Activated T-cell treated with anti-CD3 and anti-CD28 coated beads, Interleukin-2, amount 50 U/mL, for 48 hours (primary cell): Measurements from ENCODE around the gene CCDC102B.
"Not testable (repeated sequence)": the region's sequence is repeated elsewhere in the genome, so short reads cannot be mapped to it uniquely, and the experiment has no call there.

ENCODE experiments used
- DNase-seq, 2 experiments: peaks; one replicate each; pipeline ENCODE4 v3.0.0-alpha.2; 2020

The CCDC102B gene

DNA sequence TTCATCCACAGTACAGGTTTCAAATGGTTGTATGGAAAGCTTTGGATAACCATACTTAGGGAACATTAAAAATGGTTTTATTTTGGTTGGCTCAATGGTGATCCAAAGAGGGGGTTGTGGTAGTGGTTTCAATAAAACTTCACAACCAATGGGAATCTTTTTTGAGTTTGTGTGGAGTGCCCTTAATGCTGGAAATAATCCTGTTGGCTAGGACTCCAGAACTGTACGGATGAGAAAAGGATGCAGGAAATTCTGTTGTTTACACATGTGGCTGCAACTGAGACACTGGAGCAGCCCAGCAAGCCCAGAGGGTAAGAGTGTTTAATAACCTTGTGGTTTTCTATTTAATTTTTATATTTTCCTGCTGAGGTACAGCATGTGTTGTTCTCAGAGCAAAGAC, at the start of gene CCDC102B:
Gene CCDC102B (plus strand): TSS at position 210 of the 400 bp plus-strand sequence. CDS start 38,684 bp downstream, outside the sequence.
- DNase-seq = no peak

DNA sequence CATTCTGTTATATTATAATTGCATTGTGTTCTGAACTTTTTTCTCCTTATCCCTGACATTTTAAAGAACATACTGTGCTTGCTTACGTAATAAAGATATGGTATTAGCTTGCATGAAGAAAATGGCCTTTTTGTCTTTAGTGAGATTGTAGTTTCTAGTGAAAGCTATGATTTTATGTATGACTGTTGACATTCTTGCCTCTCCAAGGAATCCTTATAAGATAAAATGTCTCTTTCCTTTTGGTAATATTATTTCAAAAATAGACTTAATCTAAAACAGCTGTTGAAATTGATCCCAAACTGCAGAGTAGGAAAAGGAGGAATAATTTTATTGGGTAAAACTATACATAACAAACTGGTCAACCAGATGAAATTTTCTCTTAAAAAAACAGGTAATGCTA, 40.8 kb upstream of the CCDC102B start:
- no peak for DNase-seq

DNA sequence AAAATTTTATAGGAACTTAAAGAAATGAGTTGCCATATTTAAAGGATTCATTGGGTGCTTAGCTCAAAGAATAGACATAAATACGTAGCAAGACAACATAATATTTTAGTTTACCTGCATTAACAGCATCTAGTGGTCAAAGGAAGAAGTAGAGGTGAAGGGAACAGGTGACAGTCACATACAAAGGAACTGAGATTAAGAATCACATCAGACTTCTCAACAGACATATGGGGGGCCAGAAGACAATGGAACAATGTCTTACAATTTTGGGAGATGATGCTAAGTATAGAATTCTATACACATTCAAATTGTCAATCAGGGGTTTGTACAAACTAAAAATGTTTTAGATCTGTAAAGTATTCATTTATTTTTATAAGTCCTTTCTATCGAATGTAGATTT, 38.6 kb upstream of the CCDC102B start:
- DNase-seq = no peak

DNA sequence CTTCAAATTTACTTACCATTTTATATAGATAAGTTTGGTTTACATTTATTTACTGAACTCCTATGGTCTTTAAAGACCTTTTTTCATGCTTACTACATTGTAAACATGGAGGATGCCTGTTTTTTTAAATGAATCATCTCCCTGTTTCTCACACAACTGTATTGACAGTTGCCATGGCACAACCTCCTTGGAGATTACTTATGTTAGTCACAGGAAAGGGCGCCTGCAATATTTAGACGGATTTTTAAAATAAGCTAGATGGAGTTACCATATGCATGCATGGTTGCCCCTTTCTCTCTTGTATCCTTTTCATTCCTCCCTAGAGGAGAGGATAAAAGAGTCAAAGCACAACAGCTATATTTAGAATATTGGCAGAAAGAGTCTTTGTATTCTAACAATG, 34.8 kb upstream of the CCDC102B start:
- DNase-seq = no peak

DNA sequence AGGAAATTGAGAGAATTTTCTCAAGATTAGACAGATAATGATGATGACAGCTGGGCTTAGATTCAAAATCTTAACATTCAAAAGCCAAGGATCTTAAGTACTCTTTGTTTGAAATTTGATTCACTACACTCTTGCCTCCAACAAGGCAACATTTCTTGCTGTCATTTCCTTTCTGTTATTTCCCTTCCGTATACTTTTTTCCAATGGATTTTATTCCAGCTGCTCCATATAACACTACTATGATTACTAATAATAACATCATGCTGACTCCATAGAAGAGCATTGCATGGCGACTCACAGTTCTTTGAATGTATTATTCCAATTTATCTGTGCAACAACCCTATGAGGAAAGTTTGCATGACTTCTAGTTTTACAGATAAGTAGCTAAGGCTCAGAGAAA, 33.9 kb upstream of the CCDC102B start:
- no peak for DNase-seq

DNA sequence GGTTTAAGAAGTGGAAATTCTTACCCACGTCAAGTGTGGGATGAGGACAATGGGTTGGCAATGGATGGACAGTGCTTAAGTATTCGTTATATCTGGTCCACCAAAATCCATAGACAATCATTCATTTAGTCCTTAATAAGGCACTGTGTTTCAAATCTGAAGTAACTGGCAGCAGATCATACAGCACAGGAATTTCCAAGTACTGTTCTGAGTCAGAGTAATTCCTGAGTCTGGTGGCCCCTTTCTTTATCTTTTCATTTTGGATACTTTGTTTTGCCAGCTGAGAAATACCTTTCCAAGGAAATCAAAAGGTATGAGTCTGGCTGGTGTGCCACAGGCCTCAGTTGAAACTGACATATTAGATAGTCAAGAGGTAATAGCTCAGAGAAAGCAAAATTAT, 31.4 kb upstream of the CCDC102B start:
- no peak for DNase-seq

DNA sequence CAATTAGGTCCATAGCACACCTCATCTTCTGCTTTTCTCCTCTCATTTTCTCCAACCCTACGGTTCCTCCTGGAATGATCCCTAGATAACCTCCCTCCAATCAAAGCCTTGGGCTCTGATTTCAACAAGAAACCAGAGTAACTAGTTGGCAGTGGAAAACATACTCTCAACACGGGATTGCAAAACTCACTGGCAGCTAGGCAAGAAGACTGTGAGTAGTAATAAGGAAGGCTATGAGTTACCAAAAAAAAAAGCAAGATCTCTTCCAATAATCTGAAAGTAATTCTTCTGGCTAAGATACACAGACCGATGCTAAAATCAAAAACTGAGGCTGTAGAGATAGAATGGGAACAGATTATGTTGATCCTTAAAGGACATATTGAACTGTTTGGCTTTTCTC, 28.4 kb upstream of the CCDC102B start:
- no peak for DNase-seq

DNA sequence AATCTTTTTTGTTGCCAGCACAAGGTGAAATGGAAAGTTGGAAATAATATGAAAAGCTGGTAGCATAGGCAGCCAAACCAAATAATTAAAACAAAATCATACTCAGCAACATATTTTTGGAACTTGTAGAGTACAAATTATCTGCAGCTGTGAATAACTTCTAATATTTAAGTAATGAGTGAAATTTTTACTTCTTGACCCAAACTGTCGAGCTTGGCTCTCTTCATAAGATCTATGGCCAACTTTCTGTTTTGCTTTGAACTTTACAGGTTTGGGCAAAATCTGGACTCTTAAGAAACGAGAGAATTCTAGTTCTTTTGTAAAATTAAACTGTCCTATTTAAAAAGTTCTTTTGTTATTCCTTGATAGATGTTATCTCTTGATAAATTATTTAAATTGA, 25.6 kb upstream of the CCDC102B start:
- no peak for DNase-seq

DNA sequence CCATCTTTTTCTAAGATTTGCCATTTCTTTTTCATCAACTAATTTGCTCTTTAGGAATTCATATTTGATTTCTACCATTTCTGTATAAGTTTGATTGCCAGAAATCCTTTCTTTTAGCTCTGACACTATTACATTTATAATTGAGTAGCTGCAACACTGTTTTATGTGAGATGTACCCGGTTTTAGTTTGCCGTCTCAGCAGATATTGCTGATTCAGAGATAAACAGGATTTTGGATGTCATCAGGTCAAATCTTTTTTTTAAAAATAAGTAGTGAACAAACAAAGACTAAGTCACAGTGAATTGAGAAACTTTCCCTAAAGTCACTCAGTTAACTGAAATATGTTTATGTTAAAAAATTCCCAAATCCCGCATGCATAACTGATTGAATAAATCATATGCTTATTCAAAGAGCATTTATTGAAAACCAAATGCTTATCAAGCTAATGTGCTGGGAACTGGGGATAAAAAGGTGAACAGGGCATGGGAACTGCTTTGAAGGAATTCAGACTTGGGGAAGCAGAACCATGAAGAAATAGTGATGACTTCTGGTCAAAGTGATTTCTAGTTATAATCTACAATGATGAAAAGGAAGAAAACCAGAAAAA, 19.5 kb upstream of the CCDC102B start:
- DNase-seq = no peak

DNA sequence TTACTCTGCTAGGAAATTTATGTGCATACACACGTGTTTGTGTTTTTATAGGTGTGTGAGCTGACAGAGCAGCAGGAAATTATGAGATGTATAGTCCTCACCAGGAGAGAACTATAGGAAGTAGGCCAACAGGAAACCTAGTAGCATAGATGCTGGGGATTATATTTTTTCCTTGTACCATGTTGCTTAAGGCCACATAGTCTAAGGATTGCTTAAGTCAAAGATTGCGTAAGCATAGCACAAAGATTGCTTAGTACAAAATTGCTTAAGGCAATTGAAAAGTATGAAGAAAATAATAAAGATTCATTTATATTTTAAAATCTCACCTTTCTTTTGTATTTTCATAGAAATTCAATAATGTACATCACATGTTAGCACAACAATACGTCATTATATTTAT, 18.7 kb upstream of the CCDC102B start:
- DNase-seq = no peak

DNA sequence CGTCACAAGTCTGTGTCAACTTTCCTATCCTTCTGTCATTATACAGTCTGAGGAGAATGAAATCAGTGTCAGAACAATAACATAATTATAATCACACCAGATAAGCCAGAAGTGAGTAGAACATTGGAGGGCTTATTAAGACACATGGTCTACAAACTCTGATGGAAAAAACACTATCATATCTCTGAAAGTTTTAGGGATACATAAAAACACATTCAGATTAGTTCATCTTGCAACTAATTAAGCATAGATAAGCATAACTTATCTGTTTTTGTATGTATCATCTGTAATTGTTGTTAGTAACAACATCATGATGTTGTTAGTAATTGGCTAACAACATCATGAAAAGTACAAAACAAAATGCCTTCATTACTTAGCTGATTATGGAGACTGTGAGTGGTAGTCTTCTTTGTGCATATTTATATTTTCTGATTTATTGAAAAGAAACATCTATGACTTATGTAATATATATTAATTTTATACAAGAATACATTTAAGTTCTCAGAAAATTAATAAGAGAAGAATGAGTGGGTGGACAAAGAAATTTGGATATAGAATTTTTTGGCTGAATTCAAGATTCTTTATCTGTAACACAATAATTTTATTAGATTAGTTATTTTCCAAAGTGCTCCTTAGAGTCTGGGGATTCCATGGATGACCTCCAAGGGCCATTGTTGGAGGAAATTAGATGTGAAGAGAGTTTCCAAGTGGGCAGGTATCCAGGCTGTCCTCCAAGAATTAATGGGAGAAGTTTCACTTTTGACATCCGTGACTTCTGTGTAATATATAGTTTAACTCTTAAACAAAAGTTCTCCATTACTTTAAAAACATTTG, 16.9 kb upstream of the CCDC102B start:
- DNase-seq = no peak

DNA sequence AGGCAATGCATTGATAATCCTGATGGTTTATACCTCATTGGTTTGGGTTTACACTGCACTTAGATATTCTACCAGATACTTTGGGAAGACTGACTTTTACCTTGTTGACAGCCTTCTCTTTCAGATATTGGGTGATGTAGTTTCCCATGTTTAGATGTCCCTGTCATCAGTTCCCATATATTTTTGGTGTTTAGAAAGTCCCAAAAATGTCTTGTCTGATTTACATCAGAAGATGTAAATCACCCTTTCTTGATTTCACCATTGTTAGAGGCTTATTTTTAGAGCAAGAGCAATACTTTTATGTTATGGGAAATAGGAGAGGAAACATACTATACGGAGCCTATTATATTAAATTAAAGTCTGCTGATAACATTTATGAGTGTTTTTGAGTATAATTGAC, 14.4 kb upstream of the CCDC102B start:
- no peak for DNase-seq

DNA sequence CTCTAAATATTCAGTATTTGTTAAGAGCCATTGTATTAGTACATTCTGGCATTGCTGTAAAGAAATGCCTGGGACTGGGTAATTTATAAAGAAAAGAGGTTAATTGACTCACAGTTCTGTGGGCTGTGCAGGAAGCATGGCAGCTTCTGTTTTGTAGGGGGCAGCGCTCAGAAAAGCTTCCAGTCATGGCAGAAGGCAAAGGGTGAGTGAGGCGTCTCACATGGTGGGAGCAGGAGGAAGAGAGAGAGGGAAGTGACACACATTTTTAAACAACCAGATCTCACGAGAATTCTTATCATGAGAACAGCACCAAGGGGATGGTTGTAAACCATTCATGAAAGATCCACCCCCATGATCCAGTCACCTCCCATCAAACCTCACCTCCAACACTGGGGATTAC, 13.8 kb upstream of the CCDC102B start:
- DNase-seq = no peak

DNA sequence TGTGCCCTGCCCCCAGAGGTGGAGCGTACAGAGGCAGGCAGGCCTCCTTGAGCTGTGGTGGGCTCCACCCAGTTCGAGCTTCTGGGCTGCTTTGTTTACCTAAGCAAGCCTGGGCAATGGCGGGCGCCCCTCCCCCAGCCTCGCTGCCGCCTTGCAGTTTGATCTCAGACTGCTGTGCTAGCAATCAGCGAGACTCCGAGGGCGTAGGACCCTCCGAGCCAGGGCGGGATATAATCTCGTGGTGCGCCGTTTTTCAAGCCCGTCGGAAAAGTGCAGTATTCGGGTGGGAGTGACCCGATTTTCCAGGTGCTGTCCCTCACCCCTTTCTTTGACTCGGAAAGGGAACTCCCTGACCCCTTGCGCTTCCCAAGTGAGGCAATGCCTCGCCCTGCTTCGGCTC, 7.6 kb upstream of the CCDC102B start:
- DNase-seq = not testable (repeated sequence)

DNA sequence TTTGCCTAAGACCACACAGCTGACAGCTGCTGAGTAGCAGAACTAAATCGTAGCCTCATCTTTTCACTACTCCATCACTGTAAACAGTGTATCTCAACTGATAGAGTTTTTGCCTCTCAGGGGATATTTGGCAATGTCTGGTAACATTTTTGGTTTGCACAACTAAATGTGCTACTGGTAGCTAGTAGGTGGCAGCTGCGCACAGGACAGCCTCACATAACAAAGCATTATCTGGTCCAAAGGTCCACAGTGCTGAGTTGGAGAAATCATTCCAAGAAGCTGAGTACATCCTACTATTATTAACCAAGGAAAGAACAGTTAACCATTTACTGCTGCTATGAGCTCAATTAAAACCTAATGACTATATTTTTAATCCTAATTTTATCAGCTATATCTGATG, 6.1 kb upstream of the CCDC102B start:
- no peak for DNase-seq

DNA sequence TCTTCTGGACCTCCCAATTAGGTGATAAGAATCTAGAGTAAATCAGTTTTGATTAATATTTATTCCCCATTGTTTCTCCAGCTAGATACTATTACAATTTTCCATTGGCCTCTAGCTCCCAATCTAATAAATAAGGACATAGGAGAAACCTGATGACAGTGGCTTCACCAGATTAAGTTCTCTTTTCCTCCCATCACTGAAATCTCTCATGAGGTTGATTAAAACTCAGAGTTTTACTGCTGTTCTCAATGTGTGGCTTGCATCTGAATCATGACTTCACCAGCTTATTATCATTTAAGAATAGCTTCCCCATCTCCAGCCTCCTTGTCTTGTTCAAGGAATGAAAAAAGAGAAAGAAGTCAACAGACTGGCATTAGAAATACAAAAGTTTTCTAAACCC, 3.9 kb upstream of the CCDC102B start:
- no peak for DNase-seq

DNA sequence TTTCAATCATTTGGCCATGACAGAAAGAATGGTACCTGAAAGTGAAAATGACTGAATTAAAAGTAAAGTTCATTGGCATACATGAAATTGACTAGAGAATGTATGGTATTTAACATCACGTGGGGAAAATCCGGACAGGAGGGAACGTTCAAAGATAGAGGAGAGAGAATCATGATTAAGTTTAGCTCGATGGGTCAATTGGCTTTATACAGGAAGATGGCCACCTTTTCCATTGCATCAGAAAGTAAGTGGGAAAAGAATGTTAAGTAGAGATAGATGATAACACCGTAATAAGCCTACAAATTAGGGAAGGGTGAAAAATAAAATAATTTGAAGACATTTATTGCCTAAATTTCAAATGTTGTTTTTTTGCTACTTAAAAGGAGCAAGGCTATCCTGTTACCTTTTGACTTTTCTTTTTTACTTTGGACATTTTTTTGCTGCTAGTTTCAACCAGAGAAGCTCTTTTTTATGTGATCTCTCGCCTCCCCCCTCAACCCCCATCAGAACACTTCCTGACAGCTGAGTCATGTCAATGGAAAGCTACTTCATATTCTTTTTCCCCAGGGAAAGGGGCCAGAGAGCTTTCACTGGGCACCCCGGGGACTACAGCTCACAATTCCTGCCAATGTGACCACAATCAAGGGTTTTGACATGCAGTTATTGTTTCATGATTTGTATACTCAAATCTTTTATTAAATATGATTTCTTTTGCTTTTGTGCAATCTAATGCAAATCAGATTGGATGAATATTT, 767 bp upstream of the CCDC102B start:
- DNase-seq = no peak

DNA sequence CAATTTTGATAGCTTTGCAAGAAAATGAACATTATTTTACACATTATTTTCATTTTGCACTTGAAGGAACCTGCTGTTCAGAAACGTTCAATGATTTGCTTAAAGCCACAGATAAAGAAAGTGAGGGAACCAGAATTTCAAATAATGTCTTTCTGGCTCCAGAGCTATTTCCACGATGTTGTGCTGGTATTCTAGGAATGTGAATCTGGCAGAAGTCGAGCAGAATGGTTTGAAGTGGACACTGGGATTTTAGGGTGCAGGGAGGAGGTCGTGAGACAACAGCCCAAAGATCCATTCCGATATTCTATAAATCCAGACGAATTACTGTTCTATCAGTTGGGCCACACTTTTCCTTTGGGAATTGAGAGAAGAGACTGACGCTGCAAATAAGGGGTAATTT, 2.2 kb downstream of the CCDC102B start:
- DNase-seq = no peak

DNA sequence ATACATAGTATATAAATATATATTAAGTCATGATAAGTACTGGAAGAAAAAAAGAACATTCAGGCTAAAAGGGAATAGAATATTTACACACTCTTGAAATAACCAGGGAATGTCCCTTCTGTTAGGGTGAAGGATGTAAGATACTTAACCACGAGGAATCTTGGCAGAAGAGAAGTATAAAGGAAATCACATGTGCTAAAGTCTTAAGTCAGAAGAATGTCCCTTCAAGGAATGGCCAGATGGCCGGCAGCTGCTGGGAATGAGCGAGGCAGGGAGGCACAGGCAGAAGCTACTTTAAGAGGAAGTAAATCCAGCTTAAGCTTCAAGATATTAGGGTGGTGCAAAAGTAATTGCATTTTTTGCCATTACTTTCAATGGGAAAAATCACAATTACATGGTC, 5.5 kb downstream of the CCDC102B start:
- no peak for DNase-seq

DNA sequence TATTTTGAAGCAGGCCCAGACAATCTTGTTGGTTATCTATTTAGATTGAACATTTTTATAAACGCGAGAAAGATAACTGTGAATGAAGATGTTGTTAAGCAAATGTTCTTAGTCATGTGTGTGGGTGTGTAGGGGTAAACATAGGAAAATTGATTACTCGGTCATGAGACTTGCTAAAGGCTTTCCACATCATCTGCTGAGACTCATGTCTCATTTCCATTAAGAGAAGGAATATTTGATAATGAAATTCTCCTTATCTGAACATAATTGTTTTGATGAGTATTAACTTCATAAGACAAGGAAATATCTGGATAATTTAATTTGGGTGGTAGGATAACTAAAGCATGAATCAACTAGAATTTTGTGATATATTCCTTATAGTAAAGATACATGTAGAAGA, 19.7 kb downstream of the CCDC102B start:
- no peak for DNase-seq

DNA sequence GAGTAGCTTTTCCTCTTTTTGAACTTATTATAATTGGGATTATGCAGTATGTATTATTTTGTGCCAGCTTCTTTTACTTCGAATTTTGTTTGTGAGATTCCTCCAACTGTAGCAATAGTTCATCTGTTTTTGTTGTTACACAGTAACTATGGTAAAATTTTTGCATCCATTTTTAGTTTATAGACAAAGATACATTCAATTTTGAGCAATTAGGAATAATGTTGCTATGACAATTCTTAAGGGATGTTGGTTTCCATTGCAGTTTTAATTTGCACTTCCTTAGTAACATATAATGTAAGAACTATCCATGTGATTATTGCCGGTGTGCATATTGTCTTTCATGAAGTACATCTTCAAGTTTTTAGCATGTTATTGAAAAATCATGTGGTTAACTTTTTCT, 20.7 kb downstream of the CCDC102B start:
- DNase-seq = no peak

DNA sequence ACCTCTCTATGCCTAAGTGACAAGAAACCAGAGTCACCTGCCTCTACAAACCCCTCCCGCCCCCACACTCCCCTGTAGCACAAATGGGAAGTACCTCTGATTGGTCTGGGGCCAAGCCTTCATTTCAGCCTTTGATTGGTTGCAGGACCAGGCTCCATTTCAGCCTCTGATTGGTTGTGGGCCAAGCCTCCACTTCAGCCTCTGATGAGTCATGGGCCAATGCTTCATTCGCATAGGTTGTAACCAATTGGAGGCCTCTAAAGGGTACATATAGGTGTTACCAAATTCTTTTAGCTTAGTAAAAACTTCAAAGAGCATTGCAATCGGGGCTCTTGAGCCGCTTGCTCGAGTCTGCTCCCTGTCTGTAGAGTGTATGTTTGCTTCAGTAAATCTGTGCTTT, 25.0 kb downstream of the CCDC102B start:
- no peak for DNase-seq

DNA sequence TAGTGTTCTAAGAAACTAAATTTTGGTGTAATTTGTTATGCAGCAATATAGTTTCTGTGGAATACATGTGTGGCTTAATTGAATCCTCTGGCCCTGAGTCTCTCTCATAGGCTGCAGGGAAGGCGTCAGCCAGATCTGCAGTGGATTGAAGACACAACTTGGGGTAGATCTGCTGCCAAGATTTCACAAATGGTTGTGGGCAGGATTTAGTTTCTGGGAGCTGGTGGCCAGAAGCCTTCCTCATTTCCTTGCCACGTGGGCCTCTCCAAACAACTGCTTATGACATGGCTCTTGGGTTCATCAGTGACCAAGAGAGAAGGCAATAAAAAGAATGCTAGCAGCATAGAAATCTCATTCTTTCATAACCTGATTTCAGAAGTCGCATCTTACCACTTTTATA, 28.2 kb downstream of the CCDC102B start:
- DNase-seq = no peak
